Esophagus muscularis mucosa (tissue), 3 donors: ENCODE data around the gene DBR1.

Experiments used
- CTCF ChIP-seq, 3 experiments: fragments of 200-600 bp in 2 of 3; fragments of 450-650 bp in 1 of 3; sonication (generic) in 2 of 3; IDR thresholded peaks; one replicate each; pipeline ENCODE4 v1.5.1; 2017 to 2019; ENCODE audit warnings: antibody characterized with exemption in 3 of 3, mild to moderate bottlenecking in 2 of 3, moderate library complexity in 1 of 3
- POLR2AphosphoS5 ChIP-seq, 2 donors: sonication (generic); formaldehyde crosslinking; IDR thresholded peaks; one replicate each; pipeline ENCODE4 v1.6.1; 2017; ENCODE audit warnings: antibody characterized with exemption in 2 of 2

- TF ChIP-seq CTCF (IDR thresholded peaks at IDR 0.05) (no peak), POLR2AphosphoS5 (IDR thresholded peaks at IDR 0.05) (no peak)
Measured at GRCh38 chr3:138219255-138219654, 44.5 kb upstream of the DBR1 start.
